Right ventricle myocardium inferior (tissue), 1 donor: Measurements from ENCODE around the gene TENT4B. TPM values are rescaled to one million over a fixed set of nuclear protein-coding genes. Genes with fewer than 3 reads are reported as not detected.
A peak's percentile ranks its signal among the peaks of the same experiment; 100 is the strongest.

Source experiments
- ATAC-seq: fragments of 200-7000 bp; cut with Tn5 transposase; one replicate; pipeline ENCODE4 v1.9.1; 2020; ENCODE audit warnings: mild to moderate bottlenecking, moderate library complexity
- DNase-seq: peaks from one replicate; pipeline ENCODE4 v3.0.0; 2021; ENCODE audit errors: missing footprints
- intact Hi-C: fragments of 100-400 bp; cut with DNase I; formaldehyde crosslinking; loops from one replicate; pipeline ENCODE4 v1.11.0; 2022
- total RNA-seq: library from RNA; stranded (reverse); fragmentation: NEBNext Ultra II Directional; extraction: Animal tissue kit (Norgen Biotek cat#: 25700); gene quantifications from one replicate; pipeline ENCODE4 v1.2.1, GENCODE V29; 2021
- donor health status: DM: no; HTN: yes; CAD: no; lungs with severe emphysema.

TENT4B gene
- total RNA-seq, 1 donor from 2014 or later: 7.8 TPM

DNA sequence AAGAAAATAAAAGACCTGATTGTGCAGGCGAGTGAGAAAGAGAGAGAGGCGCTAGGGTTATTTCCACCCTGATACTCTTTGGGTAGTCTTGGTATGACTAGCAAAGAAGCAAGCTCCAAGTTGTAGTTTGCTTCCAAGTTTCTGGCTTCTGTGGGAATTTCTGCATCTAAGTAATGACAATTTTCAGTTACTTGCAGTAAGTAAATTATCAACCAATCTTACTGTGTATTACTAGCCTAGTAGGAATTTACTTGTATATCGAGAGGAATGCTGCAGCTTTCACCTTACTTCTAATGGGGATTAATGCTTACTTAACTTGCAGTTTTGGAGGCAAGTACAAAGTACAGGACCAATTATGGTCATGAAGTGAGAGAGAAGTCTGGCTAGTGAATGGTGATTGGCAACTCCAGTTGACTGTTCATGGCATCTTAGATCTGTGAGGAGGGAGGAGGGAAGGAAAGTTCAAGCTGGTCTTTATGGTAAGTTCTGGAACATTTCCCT, 31.9 kb downstream of the TENT4B start:
- no peak for ATAC-seq
- intact Hi-C loops: no loop called here
- DNase-seq: no peak

- DNase-seq (no peak), ATAC-seq (no peak)
- intact Hi-C loops: no loop called here
Observed at GRCh38 chr16:50188619-50189136, 35.6 kb downstream of the TENT4B start.

DNA sequence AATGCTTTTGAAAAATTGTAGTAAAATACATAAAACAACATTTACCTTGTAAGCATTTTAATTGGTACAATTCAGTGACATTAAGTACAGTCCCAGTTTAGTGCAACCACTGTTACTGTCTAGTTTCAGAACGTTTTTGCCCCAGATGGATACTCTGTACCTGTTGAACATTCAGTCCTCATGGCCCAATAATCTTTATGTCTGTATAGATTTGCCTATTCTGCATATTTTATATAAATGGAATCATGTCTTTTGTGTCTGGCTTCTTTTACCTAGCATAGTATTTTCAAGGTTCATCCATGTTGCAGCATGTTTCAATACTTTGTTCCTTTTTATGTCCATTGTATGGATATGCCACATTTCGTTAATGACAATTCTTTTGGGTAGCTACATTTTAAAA, 37.2 kb downstream of the TENT4B start:
- ATAC-seq (no peak), DNase-seq (no peak)
- intact Hi-C loops: no loop called here

- ATAC-seq (no peak), DNase-seq (no peak)
- intact Hi-C loops: no loop called here
Observed at GRCh38 chr16:50192386-50193050, 39.4 kb downstream of the TENT4B start.

DNA sequence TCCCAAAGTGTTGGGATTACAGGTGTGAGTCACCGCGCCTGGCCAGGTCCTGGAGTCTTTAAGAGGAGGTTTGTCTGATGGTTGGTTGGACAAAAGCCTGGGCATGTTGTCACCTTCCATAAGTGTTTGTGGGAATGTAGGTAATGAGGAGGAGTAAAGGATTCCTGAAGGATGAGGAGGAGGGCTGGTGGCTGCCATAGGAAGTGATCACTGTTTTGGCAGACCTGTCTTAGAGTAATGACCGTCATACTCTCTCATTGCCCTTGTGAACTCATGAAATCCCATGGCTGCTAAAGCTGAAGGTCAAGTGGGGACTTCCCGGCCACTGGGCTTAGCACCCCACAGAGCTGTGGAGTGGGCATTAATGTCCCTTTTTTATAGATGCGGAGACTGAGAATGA, 40.5 kb downstream of the TENT4B start:
- no peak for DNase-seq
- intact Hi-C loops: no loop called here
- no peak for ATAC-seq

DNA sequence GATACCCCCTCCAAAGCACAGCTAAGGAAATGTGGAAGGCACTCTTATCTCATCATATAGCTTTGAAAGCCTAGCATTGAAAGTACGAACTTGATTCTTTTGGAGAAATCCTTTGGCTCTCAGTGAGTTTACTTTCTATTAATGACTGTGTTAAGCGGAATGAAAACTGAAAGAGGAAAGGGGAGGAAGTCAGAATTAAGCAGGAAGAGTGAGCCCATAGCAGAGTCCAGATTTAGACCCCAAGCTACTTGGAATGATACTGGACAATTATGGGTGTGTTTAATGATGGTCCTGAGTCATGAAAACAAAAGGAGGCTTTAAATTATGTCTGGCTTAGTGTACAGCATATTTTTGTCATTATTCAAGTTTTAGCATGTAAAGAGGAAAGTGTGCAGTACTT, 42.2 kb downstream of the TENT4B start:
- no peak for ATAC-seq
- no peak for DNase-seq
- intact Hi-C loops: no loop called here

GRCh38 chr16:50195756-50196155, 42.6 kb downstream of the TENT4B start:
- no peak for DNase-seq
- intact Hi-C loops: no loop called here
- ATAC-seq: no peak

DNA sequence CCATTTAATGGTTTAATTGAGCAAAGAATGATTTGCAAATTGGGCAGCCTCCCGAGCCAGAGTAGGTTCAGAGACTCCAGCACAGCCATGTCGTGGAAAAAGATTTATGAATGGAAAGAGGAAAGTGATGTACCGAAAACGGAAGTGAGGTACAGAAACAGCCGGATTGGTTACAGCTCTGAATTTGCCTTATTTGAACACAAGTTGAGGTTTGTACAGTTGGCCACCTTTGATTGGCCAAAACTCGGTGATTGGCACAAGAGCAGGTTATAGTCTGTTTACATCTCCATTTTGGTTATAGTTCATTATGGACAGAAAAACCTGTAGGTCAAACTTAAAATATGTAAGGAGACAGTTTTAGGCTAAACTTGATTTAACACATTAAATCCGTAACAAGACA, 44.5 kb downstream of the TENT4B start:
- no peak for DNase-seq
- intact Hi-C loops: no loop called here
- no peak for ATAC-seq

DNA sequence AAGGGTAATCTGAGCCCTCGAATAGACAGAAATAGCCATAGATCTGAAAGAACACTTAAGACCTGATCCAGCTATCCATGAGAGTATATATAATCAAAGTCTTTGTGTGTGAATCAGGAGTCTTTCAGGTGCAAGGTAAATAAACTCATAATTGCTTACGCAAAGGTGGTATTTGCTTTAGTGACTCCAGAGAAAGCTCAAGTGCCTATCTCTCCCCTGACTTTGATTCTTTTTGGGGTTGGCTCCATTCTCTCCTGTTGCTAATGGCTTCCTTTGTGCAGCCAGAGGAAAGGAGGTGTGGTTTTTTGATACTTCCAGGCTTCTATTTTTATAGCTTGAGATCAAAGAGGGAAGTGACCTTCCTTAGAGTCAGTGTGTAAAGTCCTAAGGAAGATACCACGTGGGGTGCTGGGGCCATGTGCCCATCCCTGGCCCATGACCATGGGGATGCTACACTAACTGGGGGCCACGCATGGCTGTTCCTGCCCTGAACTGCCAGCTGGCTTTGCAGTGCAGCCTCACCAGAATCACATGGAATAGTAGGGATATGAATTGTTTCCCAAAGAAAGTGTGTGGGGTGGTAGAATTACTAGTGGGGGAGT, 45.8 kb downstream of the TENT4B start:
- ATAC-seq (no peak), DNase-seq (no peak)
- intact Hi-C loops: no loop called here

GRCh38 chr16:50201787-50202186, 48.7 kb downstream of the TENT4B start:
- ATAC-seq: no peak
- no peak for DNase-seq
- intact Hi-C loops: loop anchor here (2.0 kb wide), 1 partner anchor 49 kb away; the partner anchor contains the start of gene TENT4B

GRCh38 chr16:50202926-50203624, 50.0 kb downstream of the TENT4B start:
- intact Hi-C loops: loop anchor here (2.0 kb wide), 1 partner anchor 50 kb away; the partner anchor contains the start of gene TENT4B
- peak; percentile 53 for ATAC-seq
- no peak for DNase-seq

GRCh38 chr16:50203681-50204080, 50.6 kb downstream of the TENT4B start:
- no peak for ATAC-seq

DNA sequence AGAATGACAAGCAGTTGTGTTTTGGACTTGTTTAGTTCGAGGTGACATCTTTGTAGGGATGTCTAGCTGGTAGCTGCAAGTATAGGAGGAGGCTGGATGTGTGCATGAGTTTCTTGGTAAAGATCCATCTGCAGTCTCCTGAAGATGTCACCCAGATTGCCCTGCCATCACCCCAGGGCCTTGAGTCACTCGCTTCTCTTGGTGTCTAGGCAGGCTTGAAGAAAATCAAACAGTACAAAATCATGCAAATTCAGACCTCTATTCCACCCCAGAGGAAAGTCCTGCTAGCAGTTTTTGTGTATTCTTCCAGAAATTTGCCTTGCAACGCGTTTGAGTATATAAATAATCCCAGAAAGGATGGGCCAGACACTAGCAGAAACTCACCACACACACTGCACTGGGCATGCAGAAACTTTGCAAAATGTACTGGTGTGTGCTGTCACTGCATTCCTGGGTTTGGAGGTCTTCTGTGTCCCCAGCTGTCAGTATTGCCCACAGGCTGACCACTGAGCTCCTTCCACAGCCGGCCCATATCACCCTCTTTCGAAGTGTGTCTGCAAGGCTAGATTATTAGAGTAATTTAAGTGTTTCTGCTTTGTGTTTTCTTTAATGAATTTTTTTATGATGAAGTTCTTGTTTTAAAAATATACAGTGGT, 51.5 kb downstream of the TENT4B start:
- intact Hi-C loops: no loop called here
- ATAC-seq: no peak
- no peak for DNase-seq

More at GRCh38 chr16:50203681-50204080, 50.6 kb downstream of the TENT4B start:
- intact Hi-C loops: loop anchor here (2.0 kb wide), 1 partner anchor 51 kb away; the partner anchor contains the start of gene TENT4B
- no peak for DNase-seq

- intact Hi-C loops: no loop called here
- DNase-seq (no peak), ATAC-seq (peak; percentile 42)
Observed at GRCh38 chr16:50207652-50208051, 54.5 kb downstream of the TENT4B start.

DNA sequence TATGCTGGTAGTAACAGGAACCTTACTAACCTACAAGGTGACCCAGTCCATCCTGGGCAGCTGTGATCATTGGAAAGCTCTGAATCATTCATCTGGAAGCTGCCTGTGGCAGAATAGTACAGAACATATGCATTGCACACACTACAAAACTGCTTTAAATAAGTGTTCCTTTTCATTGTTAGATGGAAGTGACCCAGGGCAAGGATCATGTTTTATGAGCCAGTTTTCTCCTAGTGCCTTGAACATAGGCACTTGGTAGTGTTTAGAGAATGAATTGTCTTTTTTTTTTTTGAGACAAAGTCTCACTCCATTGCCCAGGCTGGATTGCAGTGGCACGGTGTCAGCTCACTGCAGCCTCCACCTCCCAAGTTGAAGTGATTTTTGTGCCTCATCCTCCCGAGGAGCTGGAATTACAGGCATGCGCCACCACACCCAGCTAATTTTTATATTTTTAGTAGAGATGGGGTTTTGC, 55.4 kb downstream of the TENT4B start:
- intact Hi-C loops: no loop called here
- ATAC-seq (no peak), DNase-seq (no peak)

- DNase-seq (no peak), ATAC-seq (no peak)
- intact Hi-C loops: loop anchor here (2.0 to 10.0 kb wide), 4 partner anchors 57 to 595 kb away; partner anchors contain the start of gene TENT4B
Observed at GRCh38 chr16:50209546-50210265, 56.6 kb downstream of the TENT4B start.

GRCh38 chr16:50210266-50211038, 57.3 kb downstream of the TENT4B start:
- intact Hi-C loops: loop anchor here (2.0 to 10.0 kb wide), 4 partner anchors 58 to 594 kb away; partner anchors contain the start of gene TENT4B
- DNase-seq: peak; percentile 89

More at GRCh38 chr16:50210266-50211038, 57.3 kb downstream of the TENT4B start:
- peak; percentile 88 for ATAC-seq
